Mesendoderm (in vitro differentiated cells): ENCODE measurements around the gene NFIA.

ENCODE experiments used
- DNase-seq: peaks from one replicate; pipeline ENCODE4 v3.0.0; 2013
- H2AK5ac ChIP-seq: 2 replicates; pipeline ENCODE4 v1.6.1; 2013; ENCODE audit warnings: low read length, inconsistent platforms
- H2BK120ac ChIP-seq: 2 replicates; pipeline ENCODE4 v1.6.1; 2013; ENCODE audit warnings: low read depth, mild to moderate bottlenecking, low read length, moderate library complexity, mixed read lengths
- H2BK15ac ChIP-seq: replicated peaks from 2 replicates; pipeline ENCODE4 v1.6.1; 2013; ENCODE audit warnings: low read depth, mild to moderate bottlenecking, moderate library complexity
- H2BK5ac ChIP-seq: 2 replicates; pipeline ENCODE4 v1.6.1; 2013; ENCODE audit warnings: low read length, inconsistent platforms
- H3K18ac ChIP-seq: 2 replicates; pipeline ENCODE4 v1.6.1; 2013; ENCODE audit warnings: mild to moderate bottlenecking, low read length, mixed read lengths
- H3K23ac ChIP-seq: one replicate; pipeline ENCODE4 v1.6.1; 2013; ENCODE audit warnings: low read length
- H3K27ac ChIP-seq: 2 replicates; pipeline ENCODE4 v1.5.1; 2013; ENCODE audit warnings: low read depth, mild to moderate bottlenecking, inconsistent platforms, low read length, moderate library complexity
- H3K27me3 ChIP-seq: 2 replicates; pipeline ENCODE4 v1.6.1; 2013; ENCODE audit warnings: low read length, control low read depth, mild to moderate bottlenecking, inconsistent platforms; ENCODE audit not compliant: insufficient read depth, poor library complexity
- H3K36me3 ChIP-seq: 2 replicates; pipeline ENCODE4 v1.6.1; 2013; ENCODE audit warnings: low read length, inconsistent platforms; ENCODE audit not compliant: control insufficient read depth, insufficient read depth
- H3K4ac ChIP-seq: one replicate; pipeline ENCODE4 v1.6.1; 2013; ENCODE audit warnings: low read depth, mild to moderate bottlenecking, low read length, moderate library complexity
- H3K4me1 ChIP-seq: 2 replicates; pipeline ENCODE4 v1.6.1; 2013; ENCODE audit warnings: low read depth, low read length, inconsistent platforms; ENCODE audit not compliant: control insufficient read depth
- H3K4me2 ChIP-seq: 2 replicates; pipeline ENCODE4 v1.6.1; 2013; ENCODE audit warnings: low read length
- H3K4me3 ChIP-seq: 2 replicates; pipeline ENCODE4 v1.5.1; 2013; ENCODE audit warnings: mild to moderate bottlenecking, low read length
- H3K56ac ChIP-seq: one replicate; pipeline ENCODE4 v1.6.1; 2013; ENCODE audit warnings: low read length
- H3K79me1 ChIP-seq: 2 replicates; pipeline ENCODE4 v1.6.1; 2013; ENCODE audit warnings: low read length, inconsistent platforms
- H3K79me2 ChIP-seq: 2 replicates; pipeline ENCODE4 v1.6.1; 2013; ENCODE audit warnings: mild to moderate bottlenecking, low read length; ENCODE audit not compliant: control insufficient read depth, insufficient read depth
- H3K9ac ChIP-seq: 2 replicates; pipeline ENCODE4 v1.6.1; 2013; ENCODE audit warnings: low read length, inconsistent platforms
- H4K5ac ChIP-seq: one replicate; pipeline ENCODE4 v1.6.1; 2013; ENCODE audit warnings: low read length
- H4K8ac ChIP-seq: one replicate; pipeline ENCODE4 v1.6.1; 2013; ENCODE audit warnings: low read depth, mild to moderate bottlenecking, control low read depth, low read length, moderate library complexity
- WGBS: extraction: QIAGEN DNeasy Blood & Tissue Kit; methylation state at CpG from one replicate; pipeline ENCODE4 v1.1.7; 2013; ENCODE audit warnings: low lambda C conversion rate, missing lambda C conversion rate; ENCODE audit not compliant: insufficient coverage; ENCODE audit errors: extremely low coverage; 5-methylcytosine and 5-hydroxymethylcytosine counted together

The NFIA gene

DNA sequence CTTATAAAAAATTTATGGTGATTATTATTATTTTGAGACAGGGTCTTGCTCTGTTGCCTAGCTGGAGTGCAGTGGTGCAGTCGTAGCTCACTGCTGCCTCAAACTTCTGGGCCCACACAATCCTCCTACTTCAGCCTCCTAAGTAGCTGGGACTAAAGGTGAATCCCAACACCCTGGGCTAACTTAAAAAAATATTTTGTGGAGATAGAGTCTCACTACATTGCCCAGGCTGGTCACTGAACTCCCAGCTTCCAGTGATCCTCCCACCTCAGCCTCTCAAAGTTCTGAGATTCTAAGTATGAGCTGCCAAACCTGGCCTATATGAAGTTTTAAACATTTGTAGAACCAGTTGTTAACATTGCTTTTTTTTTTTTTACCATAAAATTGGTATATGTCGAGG is 18.2 kb downstream of the NFIA start:
- no peak overlapping the region for H4K5ac ChIP-seq
- H3K23ac ChIP-seq = no peak overlapping the region
- no peak overlapping the region for H3K18ac ChIP-seq
- H3K27ac ChIP-seq = no peak overlapping the region
- no peaks in the 10 kb centered on the region for H3K4me1 ChIP-seq
- WGBS = no CpG with 5 or more reads among the region's 2 CpGs
- no peak overlapping the region for H4K8ac ChIP-seq
- no peak overlapping the region for H2BK5ac ChIP-seq
- no peak overlapping the region for H3K4me3 ChIP-seq
- no peaks in the 10 kb centered on the region for H3K79me2 ChIP-seq
- no peak overlapping the region for H2BK15ac ChIP-seq
- no peak overlapping the region for H2BK120ac ChIP-seq
- no peaks in the 10 kb centered on the region for H3K36me3 ChIP-seq
- no peak overlapping the region for H3K4ac ChIP-seq
- H3K27me3 ChIP-seq = no peaks in the 10 kb centered on the region
- H3K79me1 ChIP-seq = no peaks in the 10 kb centered on the region
- H3K56ac ChIP-seq = no peak overlapping the region
- H2AK5ac ChIP-seq = no peak overlapping the region
- H3K9ac ChIP-seq = no peak overlapping the region
- DNase-seq = no peak
- H3K4me2 ChIP-seq = no peak overlapping the region

DNA sequence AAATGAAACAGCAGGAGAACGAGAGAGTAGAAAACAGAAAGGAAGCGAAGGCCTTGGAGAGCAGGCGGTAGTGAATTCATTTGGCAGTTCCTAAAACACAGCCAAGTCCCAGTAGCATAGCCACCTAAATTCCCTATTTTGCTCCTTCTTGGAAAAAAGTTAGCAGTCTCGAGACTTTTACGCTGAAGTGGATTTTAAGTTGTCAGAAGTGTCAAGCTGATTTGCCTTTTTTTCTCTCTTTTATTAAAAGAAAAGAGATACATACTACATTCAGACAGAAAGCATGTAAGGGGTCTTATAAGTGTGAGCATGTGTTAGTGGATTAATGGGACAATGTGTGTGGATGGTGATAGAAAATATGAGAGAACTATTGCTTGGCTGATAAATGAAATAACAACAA is 19.2 kb downstream of the NFIA start:
- H3K4me2 ChIP-seq = no peak overlapping the region
- no peak overlapping the region for H3K4me3 ChIP-seq
- no peaks in the 10 kb centered on the region for H3K36me3 ChIP-seq

DNA sequence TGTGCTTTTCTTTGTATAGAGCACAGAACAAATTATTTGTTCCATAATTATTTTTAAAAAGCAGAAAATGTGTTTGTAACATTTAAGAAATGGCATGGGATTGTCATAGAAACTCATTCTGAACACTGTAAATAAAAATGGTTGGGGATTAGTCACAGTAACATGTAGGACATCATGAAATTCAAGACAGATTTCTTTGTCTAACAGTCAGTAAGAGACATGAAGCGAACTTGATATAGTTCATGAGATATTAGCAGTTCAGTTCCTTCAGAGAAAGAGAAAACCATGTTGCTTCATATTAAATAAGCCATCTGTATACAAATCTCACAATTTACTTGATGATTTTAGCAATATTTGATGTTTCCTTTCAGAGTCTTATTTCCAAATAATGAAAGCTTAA is 19.7 kb downstream of the NFIA start:
- no CpG with 5 or more reads among the region's 1 CpG for WGBS
- no peak overlapping the region for H3K27ac ChIP-seq
- no peak overlapping the region for H4K8ac ChIP-seq
- H3K18ac ChIP-seq = no peak overlapping the region
- H3K9ac ChIP-seq = no peak overlapping the region
- H3K79me2 ChIP-seq = no peaks in the 10 kb centered on the region
- H3K4ac ChIP-seq = no peak overlapping the region
- no peak for DNase-seq
- H3K36me3 ChIP-seq = no peaks in the 10 kb centered on the region
- H3K23ac ChIP-seq = no peak overlapping the region
- H2BK120ac ChIP-seq = no peak overlapping the region
- no peak overlapping the region for H3K4me3 ChIP-seq
- no peak overlapping the region for H2AK5ac ChIP-seq
- H3K4me1 ChIP-seq = no peaks in the 10 kb centered on the region
- no peaks in the 10 kb centered on the region for H3K27me3 ChIP-seq
- no peak overlapping the region for H4K5ac ChIP-seq
- H2BK15ac ChIP-seq = no peak overlapping the region
- H2BK5ac ChIP-seq = no peak overlapping the region
- no peak overlapping the region for H3K56ac ChIP-seq
- no peak overlapping the region for H3K4me2 ChIP-seq
- H3K79me1 ChIP-seq = no peaks in the 10 kb centered on the region

More for the DNA sequence above, 19.2 kb downstream of the NFIA start:
- Histone ChIP-seq H3K27ac (no peak overlapping the region), H2AK5ac (no peak overlapping the region), H3K23ac (no peak overlapping the region), H4K5ac (no peak overlapping the region), H3K79me1 (no peaks in the 10 kb centered on the region), H3K79me2 (no peaks in the 10 kb centered on the region), H3K18ac (no peak overlapping the region), H3K9ac (no peak overlapping the region), H3K56ac (no peak overlapping the region), H4K8ac (no peak overlapping the region), H3K4me1 (no peaks in the 10 kb centered on the region), H2BK15ac (no peak overlapping the region), H2BK120ac (no peak overlapping the region), H3K4ac (no peak overlapping the region), H3K27me3 (no peaks in the 10 kb centered on the region), H2BK5ac (no peak overlapping the region)
- whole genome bisulfite sequencing = no CpG with 5 or more reads among the region's 5 CpGs
- no peak for DNase-seq

DNA sequence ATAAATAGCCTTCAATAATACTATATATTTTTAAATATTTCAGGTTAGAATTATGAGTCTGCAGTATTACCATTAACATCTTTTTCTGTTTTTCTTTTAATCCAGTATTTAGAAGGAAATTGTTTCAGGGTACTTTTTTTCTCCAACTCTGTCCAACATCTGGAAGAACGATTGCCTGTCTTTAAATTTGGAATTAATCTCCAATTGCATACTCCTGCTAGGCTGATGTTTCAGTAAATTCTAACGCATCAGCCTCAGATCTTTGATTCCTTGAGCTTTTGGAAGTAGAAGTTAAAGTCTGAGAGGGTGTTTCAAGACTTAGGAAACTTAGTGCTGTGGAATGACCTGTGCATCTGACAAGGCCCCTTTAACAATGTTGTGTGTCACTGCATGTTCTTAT is 20.3 kb downstream of the NFIA start:
- H3K4me3 ChIP-seq = no peak overlapping the region
- no peak overlapping the region for H2BK5ac ChIP-seq
- no peaks in the 10 kb centered on the region for H3K4me1 ChIP-seq
- no peak overlapping the region for H2AK5ac ChIP-seq
- H3K79me1 ChIP-seq = no peaks in the 10 kb centered on the region
- no peaks in the 10 kb centered on the region for H3K27me3 ChIP-seq
- H3K56ac ChIP-seq = no peak overlapping the region
- H4K8ac ChIP-seq = no peak overlapping the region
- H3K18ac ChIP-seq = no peak overlapping the region
- no peak overlapping the region for H3K9ac ChIP-seq
- H3K4ac ChIP-seq = no peak overlapping the region
- DNase-seq = no peak
- no peak overlapping the region for H3K23ac ChIP-seq
- H3K79me2 ChIP-seq = no peaks in the 10 kb centered on the region
- H2BK120ac ChIP-seq = no peak overlapping the region
- H4K5ac ChIP-seq = no peak overlapping the region
- H3K36me3 ChIP-seq = no peaks in the 10 kb centered on the region
- no peak overlapping the region for H2BK15ac ChIP-seq
- no peak overlapping the region for H3K4me2 ChIP-seq
- WGBS = no CpG with 5 or more reads among the region's 2 CpGs
- no peak overlapping the region for H3K27ac ChIP-seq

DNA sequence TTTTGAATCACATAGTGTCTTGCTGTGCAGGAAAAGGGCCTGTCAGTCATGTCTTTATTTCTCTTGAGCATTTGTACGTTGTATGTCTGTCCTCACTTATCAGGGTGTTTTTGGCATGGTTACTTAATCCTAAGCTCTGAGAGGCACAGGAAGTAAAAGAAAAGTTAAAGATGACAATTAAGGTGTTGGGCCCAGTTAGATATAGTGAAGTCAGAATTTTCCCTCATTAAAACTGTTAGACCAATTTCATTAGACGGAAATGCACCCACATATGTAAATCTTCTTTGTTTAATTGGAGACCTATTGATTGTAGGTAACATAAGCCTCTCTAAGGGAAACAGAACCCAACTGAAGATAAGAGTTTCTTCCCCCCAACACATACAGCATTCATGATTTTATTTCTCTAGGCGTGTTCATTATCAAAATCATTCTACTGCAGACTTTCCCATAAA is 21.9 kb downstream of the NFIA start:
- no peaks in the 10 kb centered on the region for H3K36me3 ChIP-seq
- H3K23ac ChIP-seq = no peak overlapping the region
- no CpG with 5 or more reads among the region's 3 CpGs for WGBS
- no peak overlapping the region for H4K5ac ChIP-seq
- no peak overlapping the region for H3K4ac ChIP-seq
- no peak overlapping the region for H3K9ac ChIP-seq
- H3K79me1 ChIP-seq = no peaks in the 10 kb centered on the region
- H2BK120ac ChIP-seq = no peak overlapping the region
- no peak overlapping the region for H3K4me2 ChIP-seq
- H3K27ac ChIP-seq = no peak overlapping the region
- H3K18ac ChIP-seq = no peak overlapping the region
- H3K27me3 ChIP-seq = no peaks in the 10 kb centered on the region
- no peaks in the 10 kb centered on the region for H3K4me1 ChIP-seq
- no peak overlapping the region for H2BK15ac ChIP-seq
- no peak for DNase-seq
- no peaks in the 10 kb centered on the region for H3K79me2 ChIP-seq
- no peak overlapping the region for H3K4me3 ChIP-seq
- H2BK5ac ChIP-seq = no peak overlapping the region
- no peak overlapping the region for H2AK5ac ChIP-seq
- no peak overlapping the region for H3K56ac ChIP-seq
- H4K8ac ChIP-seq = no peak overlapping the region

DNA sequence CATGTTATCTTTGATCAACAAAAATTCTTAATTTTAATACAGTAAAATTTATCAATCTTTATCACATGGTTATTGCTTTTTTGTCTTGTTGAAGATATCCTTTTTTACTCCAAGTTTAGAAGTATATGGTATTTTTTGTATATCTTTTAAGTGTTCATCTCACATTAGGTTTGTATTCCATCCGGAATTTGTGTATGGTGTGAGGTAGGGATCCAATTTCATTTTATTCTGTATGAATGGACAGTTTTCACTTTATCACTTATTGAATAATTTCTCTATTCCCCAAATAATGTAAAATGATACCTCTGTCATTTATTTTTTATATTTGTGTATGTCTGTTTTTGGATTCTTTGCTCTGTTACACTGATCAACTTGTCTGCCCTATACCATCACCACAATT is 25.3 kb downstream of the NFIA start:
- H3K9ac ChIP-seq = no peak overlapping the region
- no peaks in the 10 kb centered on the region for H3K27me3 ChIP-seq
- H3K23ac ChIP-seq = no peak overlapping the region
- no peak overlapping the region for H2AK5ac ChIP-seq
- no peak overlapping the region for H4K5ac ChIP-seq
- H2BK5ac ChIP-seq = no peak overlapping the region
- H3K4me1 ChIP-seq = no peaks in the 10 kb centered on the region
- H3K4me3 ChIP-seq = no peak overlapping the region
- no peak overlapping the region for H2BK120ac ChIP-seq
- no peaks in the 10 kb centered on the region for H3K79me2 ChIP-seq
- H3K79me1 ChIP-seq = no peaks in the 10 kb centered on the region
- WGBS = no CpG with 5 or more reads among the region's 1 CpG
- no peak overlapping the region for H3K56ac ChIP-seq
- no peak overlapping the region for H4K8ac ChIP-seq
- H3K27ac ChIP-seq = no peak overlapping the region
- H3K18ac ChIP-seq = no peak overlapping the region
- no peaks in the 10 kb centered on the region for H3K36me3 ChIP-seq
- DNase-seq = no peak
- H3K4ac ChIP-seq = no peak overlapping the region
- no peak overlapping the region for H2BK15ac ChIP-seq
- no peak overlapping the region for H3K4me2 ChIP-seq
